ENCODE measurements around the gene LARGE1.

GRCh38 chr22:33575041-33575440 lies 345.2 kb downstream of the LARGE1 start:
- TF ChIP-seq CTCF (IDR thresholded peaks at IDR 0.05 in 2 of 3, conservative IDR thresholded peaks at IDR 0.05 in 1 of 3; ENCODE audit: insufficient read depth in 2 of 3, low read depth in 1 of 3, low read length in 3 of 3) = no peak
- TF ChIP-seq POLR2A (conservative IDR thresholded peaks at IDR 0.05) = no peak

Data from K562 (cell line).